Measurements from ENCODE around the gene DNAH9.

DNA sequence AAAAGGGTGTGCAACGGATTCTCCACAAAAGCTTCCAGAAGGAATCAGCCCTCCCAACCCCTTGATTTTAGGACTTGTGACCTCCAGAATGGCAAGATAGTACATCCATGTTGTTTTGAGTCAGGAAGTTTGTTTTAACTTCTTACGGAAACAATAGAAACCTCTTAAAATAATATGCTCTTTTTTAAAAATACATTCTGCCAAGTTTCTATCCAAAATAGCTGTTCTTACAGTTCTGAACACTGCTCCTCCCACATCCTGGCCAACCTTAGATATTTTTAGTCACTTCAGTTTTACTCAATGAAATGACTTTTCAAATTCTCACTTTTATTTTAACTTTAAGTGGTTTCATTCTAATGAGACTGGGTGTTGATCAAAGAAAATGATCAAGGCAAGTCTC, 242.6 kb downstream of the DNAH9 start:
- TF ChIP-seq, protein P1, sequence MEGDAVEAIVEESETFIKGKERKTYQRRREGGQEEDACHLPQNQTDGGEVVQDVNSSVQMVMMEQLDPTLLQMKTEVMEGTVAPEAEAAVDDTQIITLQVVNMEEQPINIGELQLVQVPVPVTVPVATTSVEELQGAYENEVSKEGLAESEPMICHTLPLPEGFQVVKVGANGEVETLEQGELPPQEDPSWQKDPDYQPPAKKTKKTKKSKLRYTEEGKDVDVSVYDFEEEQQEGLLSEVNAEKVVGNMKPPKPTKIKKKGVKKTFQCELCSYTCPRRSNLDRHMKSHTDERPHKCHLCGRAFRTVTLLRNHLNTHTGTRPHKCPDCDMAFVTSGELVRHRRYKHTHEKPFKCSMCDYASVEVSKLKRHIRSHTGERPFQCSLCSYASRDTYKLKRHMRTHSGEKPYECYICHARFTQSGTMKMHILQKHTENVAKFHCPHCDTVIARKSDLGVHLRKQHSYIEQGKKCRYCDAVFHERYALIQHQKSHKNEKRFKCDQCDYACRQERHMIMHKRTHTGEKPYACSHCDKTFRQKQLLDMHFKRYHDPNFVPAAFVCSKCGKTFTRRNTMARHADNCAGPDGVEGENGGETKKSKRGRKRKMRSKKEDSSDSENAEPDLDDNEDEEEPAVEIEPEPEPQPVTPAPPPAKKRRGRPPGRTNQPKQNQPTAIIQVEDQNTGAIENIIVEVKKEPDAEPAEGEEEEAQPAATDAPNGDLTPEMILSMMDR (IDR thresholded peaks at IDR 0.05) = no peak
- no peak for TF ChIP-seq POLR2A (IDR thresholded peaks at IDR 0.05)

Measured in right lobe of liver (tissue), 4 donors.